ENCODE results near the gene KRTAP4-12. TPM values are rescaled to one million over a fixed set of nuclear protein-coding genes. Genes with fewer than 3 reads are reported as not detected.
"Not testable (repeated sequence)": the region's sequence is repeated elsewhere in the genome, so short reads cannot be mapped to it uniquely, and the experiment has no call there.

KRTAP4-12 gene
- total RNA-seq, 1 experiment from 2014 or later: not detected

DNA sequence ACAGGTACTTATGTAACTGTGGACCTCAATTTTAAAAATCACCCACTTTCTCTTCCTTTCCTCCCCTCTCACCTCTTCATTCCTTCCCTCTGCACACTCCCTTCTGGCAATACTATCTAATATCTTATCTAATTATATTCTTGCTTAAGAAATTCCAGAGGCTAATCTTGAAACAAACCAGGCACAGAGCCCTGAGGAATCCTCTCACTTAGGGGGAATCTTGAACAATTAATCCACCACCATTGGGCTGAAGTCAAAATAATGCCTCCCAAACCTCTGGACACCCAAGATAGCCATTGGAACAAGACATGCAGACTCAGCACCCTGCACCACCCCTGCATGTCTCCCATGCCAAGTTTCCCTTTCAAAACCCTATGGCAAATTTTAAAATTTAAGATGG lies 17.4 kb upstream of the KRTAP4-12 start:
- BruUV-seq (replicated peaks): no TSS peak
- intact Hi-C loops (cut with micrococcal nuclease; ENCODE audit: unreplicated experiment): no loop called here

GRCh38 chr17:41140360-41141131 lies 16.6 kb upstream of the KRTAP4-12 start, which contains the start of gene KRTAP4-6:
TSS of gene KRTAP4-6 (minus strand) at chr17:41140544. CDS start at chr17:41140487, 57 bp downstream.
- Histone ChIP-seq H3K9me2 (ENCODE audit: insufficient read depth) (no peaks in the 10 kb centered on the region), H3K9me3 (ENCODE audit: insufficient read depth, low read depth) (peaks cover 9% of the 10 kb centered on the region), H3F3A (ENCODE audit: insufficient read depth, low read depth) (peaks cover 16% of the 10 kb centered on the region; the same call in 1 of the 2 replicates), H3K36me3 (ENCODE audit: low read depth) (no peaks in the 10 kb centered on the region), H3K27me3 (ENCODE audit: insufficient read depth, low read depth) (no peaks in the 10 kb centered on the region), H3K27ac (peak within 1 kb of the TSS; percentile 94), H4K20me1 (ENCODE audit: insufficient read depth) (no peaks in the 10 kb centered on the region), H3K4me3 (no peak within 1 kb of the TSS), H3K4me2 (peak within 1 kb of the TSS; percentile 19; the same call in 1 of the 2 replicates), H3K79me2 (ENCODE audit: low read depth) (no peaks in the 10 kb centered on the region), H2AFZ (no peak within 1 kb of the TSS), H3K4me1 (replicated peaks; ENCODE audit: insufficient read depth) (peaks cover 17% of the 10 kb centered on the region)
- TF ChIP-seq CTCF (conservative IDR thresholded peaks at IDR 0.05) (no peak), EZH2 (IDR thresholded peaks at IDR 0.05; ENCODE audit: low read depth) (no peak)
- ChIA-PET CTCF (interaction anchor here (0.6 to 0.7 kb wide), 2 partner anchors 182 to 409 kb away, joined by 3 to 5 read pairs; no protein-coding TSS in a partner anchor), POLR2A (ENCODE audit: unreplicated experiment) (interaction anchor here (0.7 kb wide), 1 partner anchor 381 kb away, joined by 4 read pairs; no protein-coding TSS in a partner anchor)
- peak; percentile 24 to 96 for DNase-seq
- BruUV-seq (replicated peaks): no TSS peak
- intact Hi-C loops (cut with micrococcal nuclease; ENCODE audit: unreplicated experiment): loop anchor here (1.0 kb wide), 1 partner anchor 225 kb away; no protein-coding TSS in a partner anchor

More for the DNA sequence above, 17.4 kb upstream of the KRTAP4-12 start:
- H3K4me3 ChIP-seq: no peak overlapping the region
- H3K36me3 ChIP-seq (ENCODE audit: low read depth): no peaks in the 10 kb centered on the region
- peak overlapping the region; percentile 94 for H3K27ac ChIP-seq
- H3K79me2 ChIP-seq (ENCODE audit: low read depth): no peaks in the 10 kb centered on the region
- peak overlapping the region; percentile 6; the same call in 1 of the 2 replicates for H3K4me2 ChIP-seq
- H3K27me3 ChIP-seq (ENCODE audit: insufficient read depth, low read depth): no peaks in the 10 kb centered on the region
- no peak for DNase-seq
- H3K4me1 ChIP-seq (replicated peaks; ENCODE audit: insufficient read depth): peaks cover 17% of the 10 kb centered on the region
- ChIA-PET CTCF (no interaction called here), POLR2A (ENCODE audit: unreplicated experiment) (interaction anchor here (0.7 kb wide), 1 partner anchor 245 kb away, joined by 9 read pairs; no protein-coding TSS in a partner anchor)
- H4K20me1 ChIP-seq (ENCODE audit: insufficient read depth): no peaks in the 10 kb centered on the region
- H3K9me2 ChIP-seq (ENCODE audit: insufficient read depth): no peaks in the 10 kb centered on the region
- H2AFZ ChIP-seq: no peak overlapping the region
- no peak for TF ChIP-seq EZH2 (IDR thresholded peaks at IDR 0.05; ENCODE audit: low read depth)
- no peak for TF ChIP-seq CTCF (conservative IDR thresholded peaks at IDR 0.05)
- peaks cover 9% of the 10 kb centered on the region for H3K9me3 ChIP-seq (ENCODE audit: insufficient read depth, low read depth)
- H3F3A ChIP-seq (ENCODE audit: insufficient read depth, low read depth): peaks cover 16% of the 10 kb centered on the region; the same call in 1 of the 2 replicates

DNA sequence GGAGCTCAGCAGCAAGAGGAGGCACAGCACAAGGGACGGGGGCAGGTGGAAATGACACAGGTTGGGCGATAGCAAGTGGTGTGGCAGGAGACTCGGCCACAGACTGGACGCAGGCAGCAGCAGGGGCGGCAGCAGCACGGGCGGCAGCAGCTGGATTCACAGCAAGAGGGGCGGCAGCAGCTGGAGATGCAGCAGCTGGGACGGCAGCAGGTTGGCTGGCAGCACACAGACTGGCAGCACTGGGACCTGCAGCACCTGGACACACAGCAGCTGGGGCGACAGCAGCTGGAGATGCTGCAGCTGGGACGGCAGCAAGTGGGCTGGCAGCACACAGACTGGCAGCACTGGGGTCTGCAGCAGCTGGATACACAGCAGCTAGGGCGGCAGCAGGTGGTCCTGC lies 15.9 kb upstream of the KRTAP4-12 start:
- POLR2A ChIA-PET (ENCODE audit: unreplicated experiment); H3K4me3 ChIP-seq; H3K4me2 ChIP-seq; H3K79me2 ChIP-seq (ENCODE audit: low read depth); BruUV-seq (replicated peaks); H3K9me2 ChIP-seq (ENCODE audit: insufficient read depth); DNase-seq; H3K36me3 ChIP-seq (ENCODE audit: low read depth); CTCF ChIA-PET; H3K27me3 ChIP-seq (ENCODE audit: insufficient read depth, low read depth); H2AFZ ChIP-seq; H3K9me3 ChIP-seq (ENCODE audit: insufficient read depth, low read depth); H4K20me1 ChIP-seq (ENCODE audit: insufficient read depth): not testable (repeated sequence)
- intact Hi-C loops (cut with micrococcal nuclease; ENCODE audit: unreplicated experiment): loop anchor here (1.0 kb wide), 1 partner anchor 225 kb away; no protein-coding TSS in a partner anchor
- Histone ChIP-seq H3K4me1 (replicated peaks; ENCODE audit: insufficient read depth) (peaks cover 17% of the 10 kb centered on the region), H3K27ac (peak overlapping the region; percentile 94), H3F3A (ENCODE audit: insufficient read depth, low read depth) (peaks cover 16% of the 10 kb centered on the region; the same call in 1 of the 2 replicates)
